Natural killer cell (primary cell): ENCODE results near the gene LEMD3. TPM values are rescaled to one million over a fixed set of nuclear protein-coding genes. Genes with fewer than 3 reads are reported as not detected.

ENCODE experiments used
- ATAC-seq, 3 donors: fragments of 150-1000 bp in 2 of 3; fragments of 200-7000 bp in 1 of 3; cut with Tn5 transposase; 1 replicate in 1 of 3; 2 replicates in 2 of 3; pipeline ENCODE4 v1.10.0; 2021; ENCODE audit warnings: mild to moderate bottlenecking in 2 of 3, moderate library complexity in 2 of 3
- DNase-seq, 2 donors: peaks; one replicate each; pipeline versions ENCODE4 v3.0.0 to v3.0.0-alpha.2; 2013 to 2021; ENCODE audit warnings: mixed read lengths in 1 of 2
- H3K27ac ChIP-seq: one replicate; pipeline ENCODE4 v1.5.1; 2013; ENCODE audit warnings: mild to moderate bottlenecking, low read length
- H3K27me3 ChIP-seq: one replicate; pipeline ENCODE4 v1.6.1; 2013; ENCODE audit warnings: low read length; ENCODE audit not compliant: control insufficient read depth, insufficient read depth
- H3K36me3 ChIP-seq: one replicate; pipeline ENCODE4 v1.6.1; 2013; ENCODE audit warnings: low read length; ENCODE audit not compliant: control insufficient read depth, insufficient read depth
- H3K4me1 ChIP-seq: one replicate; pipeline ENCODE4 v1.6.1; 2013; ENCODE audit warnings: low read length; ENCODE audit not compliant: control insufficient read depth, insufficient read depth
- H3K4me3 ChIP-seq: one replicate; pipeline ENCODE4 v1.5.1; 2013; ENCODE audit warnings: low read length
- H3K9me3 ChIP-seq: one replicate; pipeline ENCODE4 v1.6.1; 2013; ENCODE audit warnings: low read length; ENCODE audit not compliant: control insufficient read depth, insufficient read depth
- H3K27ac Mint-ChIP-seq, 2 donors: one replicate each; pipeline ENCODE4 v1.8.0; 2022; ENCODE audit warnings: mild to moderate bottlenecking in 2 of 2, mixed read lengths in 2 of 2, moderate library complexity in 1 of 2
- H3K27me3 Mint-ChIP-seq, 2 donors: one replicate each; pipeline ENCODE4 v1.8.0; 2022; ENCODE audit warnings: low read depth in 2 of 2, mixed read lengths in 2 of 2
- H3K36me3 Mint-ChIP-seq: one replicate; pipeline ENCODE4 v1.8.0; 2022; ENCODE audit warnings: mixed read lengths
- H3K4me1 Mint-ChIP-seq, 2 donors: one replicate each; pipeline ENCODE4 v1.8.0; 2022; ENCODE audit warnings: mixed read lengths in 2 of 2
- H3K4me3 Mint-ChIP-seq: one replicate; pipeline ENCODE4 v1.8.0; 2022; ENCODE audit warnings: mild to moderate bottlenecking, moderate library complexity, mixed read lengths
- H3K9me3 Mint-ChIP-seq, 2 donors: one replicate each; pipeline ENCODE4 v1.8.0; 2022; ENCODE audit warnings: mixed read lengths in 2 of 2
- WGBS: methylation state at CpG from one replicate; pipeline ENCODE4 v1.1.7; 2013; ENCODE audit warnings: missing lambda C conversion rate; ENCODE audit not compliant: insufficient coverage; 5-methylcytosine and 5-hydroxymethylcytosine counted together
- intact Hi-C: fragments of 100-400 bp; cut with micrococcal nuclease; formaldehyde crosslinking; loops from one replicate; pipeline ENCODE4 v1.14.2; 2022
- total RNA-seq, 4 donors: library from RNA; stranded (reverse); fragments of 120-200 nt in 1 of 4; gene quantifications; one replicate each; pipeline versions ENCODE4 v1.2.3 to v1.2.4, GENCODE V29; 2013 to 2022
- TF ChIP-seq, protein P1 (sequence below): fragments of 200-600 bp; IDR thresholded peaks from one replicate; pipeline ENCODE4 v1.8.0; 2022; ENCODE audit warnings: antibody characterized with exemption

The LEMD3 gene
- total RNA-seq, 3 donors from 2014 or later (not counting 1 experiment from before 2014, with no cell fraction given) = 67.3 to 76.2 (median 71.1) TPM

DNA sequence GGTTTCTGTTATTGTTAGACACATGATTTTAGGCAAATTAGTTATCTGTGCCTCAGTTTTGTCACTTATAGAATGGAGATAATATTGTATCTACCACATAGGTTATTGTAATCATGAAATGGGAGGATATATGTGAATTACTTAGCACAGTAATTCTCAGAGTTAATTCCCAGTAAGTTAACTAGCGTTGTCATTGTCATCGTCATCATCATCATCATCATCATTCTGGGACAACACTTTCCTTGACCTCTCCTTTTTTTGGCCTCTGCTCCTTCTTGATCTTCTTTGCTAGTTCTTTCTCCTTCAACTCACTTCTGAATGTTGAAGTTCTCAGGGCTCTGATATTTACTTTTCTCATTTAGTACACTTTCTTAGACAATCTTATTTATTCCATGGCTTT is 122.9 kb downstream of the LEMD3 start:
- Mint-ChIP-seq H3K4me3 (no peak overlapping the region), H3K36me3 (no peaks in the 10 kb centered on the region), H3K27me3 (peaks cover 11% of the 10 kb centered on the region in 2 donors), H3K27ac (no peak overlapping the region), H3K9me3 (peaks cover 2 to 5% of the 10 kb centered on the region in 2 donors), H3K4me1 (peaks cover 6 to 11% of the 10 kb centered on the region in 2 donors)
- no peak overlapping the region for H3K4me3 ChIP-seq
- intact Hi-C loops = no loop called here
- TF ChIP-seq, protein P1, sequence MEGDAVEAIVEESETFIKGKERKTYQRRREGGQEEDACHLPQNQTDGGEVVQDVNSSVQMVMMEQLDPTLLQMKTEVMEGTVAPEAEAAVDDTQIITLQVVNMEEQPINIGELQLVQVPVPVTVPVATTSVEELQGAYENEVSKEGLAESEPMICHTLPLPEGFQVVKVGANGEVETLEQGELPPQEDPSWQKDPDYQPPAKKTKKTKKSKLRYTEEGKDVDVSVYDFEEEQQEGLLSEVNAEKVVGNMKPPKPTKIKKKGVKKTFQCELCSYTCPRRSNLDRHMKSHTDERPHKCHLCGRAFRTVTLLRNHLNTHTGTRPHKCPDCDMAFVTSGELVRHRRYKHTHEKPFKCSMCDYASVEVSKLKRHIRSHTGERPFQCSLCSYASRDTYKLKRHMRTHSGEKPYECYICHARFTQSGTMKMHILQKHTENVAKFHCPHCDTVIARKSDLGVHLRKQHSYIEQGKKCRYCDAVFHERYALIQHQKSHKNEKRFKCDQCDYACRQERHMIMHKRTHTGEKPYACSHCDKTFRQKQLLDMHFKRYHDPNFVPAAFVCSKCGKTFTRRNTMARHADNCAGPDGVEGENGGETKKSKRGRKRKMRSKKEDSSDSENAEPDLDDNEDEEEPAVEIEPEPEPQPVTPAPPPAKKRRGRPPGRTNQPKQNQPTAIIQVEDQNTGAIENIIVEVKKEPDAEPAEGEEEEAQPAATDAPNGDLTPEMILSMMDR = no peak
- no peak overlapping the region for H3K27ac ChIP-seq
- WGBS = 97% methylated on average over 2 of the region's 2 CpGs
- H3K4me1 ChIP-seq = peaks cover 6% of the 10 kb centered on the region
- no peak for ATAC-seq
- no peak for DNase-seq
- H3K9me3 ChIP-seq = no peaks in the 10 kb centered on the region
- no peaks in the 10 kb centered on the region for H3K36me3 ChIP-seq
- peaks cover 2% of the 10 kb centered on the region for H3K27me3 ChIP-seq

DNA sequence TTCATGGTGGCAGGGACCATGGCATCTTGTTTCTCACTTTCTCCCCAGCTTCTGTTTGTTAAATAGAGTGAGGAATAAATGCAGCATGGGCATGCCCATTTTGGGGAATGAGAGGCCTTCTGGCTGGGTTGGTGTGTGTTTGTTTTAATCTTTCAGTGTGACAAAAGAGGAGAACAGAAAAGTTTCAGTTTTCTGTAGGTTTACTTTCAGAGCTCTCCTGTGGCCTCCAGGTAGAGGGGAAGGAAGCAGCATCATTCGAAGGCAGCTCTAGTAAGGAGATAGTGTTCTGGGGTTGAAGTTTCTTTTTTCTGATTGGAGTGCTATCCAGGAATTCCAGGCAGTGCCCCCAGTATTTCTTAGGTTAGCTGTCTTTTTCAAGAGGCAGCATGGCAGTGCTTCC is 124.4 kb downstream of the LEMD3 start:
- intact Hi-C loops = no loop called here
- Mint-ChIP-seq H3K9me3 (peaks cover 2 to 5% of the 10 kb centered on the region in 2 donors), H3K27me3 (peaks cover 11% of the 10 kb centered on the region in 2 donors), H3K27ac (no peak overlapping the region), H3K4me1 (peaks cover 6 to 11% of the 10 kb centered on the region in 2 donors), H3K4me3 (no peak overlapping the region), H3K36me3 (no peaks in the 10 kb centered on the region)
- TF ChIP-seq, protein P1 = no peak
- Histone ChIP-seq H3K27me3 (peaks cover 2% of the 10 kb centered on the region), H3K4me3 (no peak overlapping the region), H3K4me1 (peaks cover 6% of the 10 kb centered on the region), H3K36me3 (no peaks in the 10 kb centered on the region), H3K27ac (no peak overlapping the region), H3K9me3 (no peaks in the 10 kb centered on the region)
- DNase-seq (no peak), ATAC-seq (no peak)
- 42% methylated on average over 1 of the region's 1 CpG for WGBS

DNA sequence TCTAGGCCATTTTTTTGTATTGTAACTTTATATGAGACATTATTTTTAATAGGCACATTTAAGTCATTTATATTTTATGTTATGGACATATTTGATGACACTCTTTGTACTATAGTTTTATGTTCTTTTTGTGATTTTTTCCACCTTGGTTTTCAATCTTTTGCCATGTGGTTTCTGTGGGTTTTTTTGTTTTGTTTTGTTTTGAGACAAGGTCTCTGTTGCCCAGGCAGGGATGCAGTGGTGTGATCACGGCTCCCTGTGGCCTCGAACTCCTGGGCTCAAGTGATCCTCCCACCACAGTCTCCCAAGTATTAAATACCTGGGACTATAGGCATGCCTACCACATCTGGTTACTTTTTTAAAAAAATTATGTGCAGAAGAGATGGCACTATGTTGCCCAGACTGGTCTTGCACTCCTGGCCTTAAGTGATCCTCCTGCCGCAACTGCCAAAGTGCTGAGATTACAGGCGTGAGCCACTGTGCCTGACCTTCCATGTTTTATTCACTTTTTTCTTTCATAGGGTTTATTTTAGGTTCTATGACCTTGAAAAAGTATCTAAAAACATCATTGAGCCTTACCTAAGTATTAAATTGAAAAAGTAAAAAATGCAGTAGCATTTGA is 125.4 kb downstream of the LEMD3 start:
- no peak overlapping the region for H3K4me3 Mint-ChIP-seq
- Histone ChIP-seq H3K4me1 (peaks cover 6% of the 10 kb centered on the region), H3K36me3 (no peaks in the 10 kb centered on the region), H3K27ac (no peak overlapping the region), H3K4me3 (no peak overlapping the region), H3K9me3 (no peaks in the 10 kb centered on the region), H3K27me3 (peaks cover 2% of the 10 kb centered on the region)
- TF ChIP-seq, protein P1 = no peak
- peaks cover 11 to 17% of the 10 kb centered on the region in 2 donors for H3K27me3 Mint-ChIP-seq
- no peak overlapping the region for H3K27ac Mint-ChIP-seq
- H3K4me1 Mint-ChIP-seq = peaks cover 6 to 11% of the 10 kb centered on the region in 2 donors
- ATAC-seq = peak in 1 of 3 donors; percentile 46
- peaks cover 2 to 5% of the 10 kb centered on the region in 2 donors for H3K9me3 Mint-ChIP-seq
- H3K36me3 Mint-ChIP-seq = no peaks in the 10 kb centered on the region
- 44% methylated on average over 4 of the region's 4 CpGs for WGBS
- intact Hi-C loops = no loop called here
- no peak for DNase-seq
